HG03066 (cell line): ENCODE results near the gene TSHB.

Experiments
- ATAC-seq: cut with Tn5 transposase; IDR thresholded peaks from one replicate; pipeline ENCODE4 v1.9.1; 2021; ENCODE audit warnings: low read depth; ENCODE audit not compliant: unreplicated experiment

TSHB gene

GRCh38 chr1:115057661-115058254 lies 28.1 kb downstream of the TSHB start:
- ATAC-seq: no peak

- no peak for ATAC-seq
Measured at GRCh38 chr1:115059316-115059715, 29.7 kb downstream of the TSHB start.

GRCh38 chr1:115060501-115060900 lies 30.9 kb downstream of the TSHB start:
- no peak for ATAC-seq

GRCh38 chr1:115062542-115063004 lies 32.9 kb downstream of the TSHB start:
- no peak for ATAC-seq

- ATAC-seq: no peak
Measured at GRCh38 chr1:115063228-115063901, 33.7 kb downstream of the TSHB start.

GRCh38 chr1:115064461-115064860 lies 34.8 kb downstream of the TSHB start:
- ATAC-seq: no peak

GRCh38 chr1:115065021-115065420 lies 35.4 kb downstream of the TSHB start:
- no peak for ATAC-seq

GRCh38 chr1:115067161-115067859 lies 37.7 kb downstream of the TSHB start:
- no peak for ATAC-seq

GRCh38 chr1:115068826-115069585 lies 39.4 kb downstream of the TSHB start:
- ATAC-seq: no peak

- no peak for ATAC-seq
Measured at GRCh38 chr1:115069659-115070308, 40.2 kb downstream of the TSHB start.

- no peak for ATAC-seq
Measured at GRCh38 chr1:115071012-115071664, 41.5 kb downstream of the TSHB start.

- ATAC-seq: no peak
Measured at GRCh38 chr1:115073298-115074087, 43.9 kb downstream of the TSHB start.

- no peak for ATAC-seq
Measured at GRCh38 chr1:115074839-115075534, 45.4 kb downstream of the TSHB start.

- ATAC-seq: no peak
Measured at GRCh38 chr1:115076384-115076915, 46.8 kb downstream of the TSHB start.

- no peak for ATAC-seq
Measured at GRCh38 chr1:115077286-115077983, 47.8 kb downstream of the TSHB start.

GRCh38 chr1:115077984-115078330 lies 48.3 kb downstream of the TSHB start:
- no peak for ATAC-seq

- no peak for ATAC-seq
Measured at GRCh38 chr1:115078708-115079107, 49.1 kb downstream of the TSHB start.

- no peak for ATAC-seq
Measured at GRCh38 chr1:115082949-115083348, 53.3 kb downstream of the TSHB start.
